Measurements from ENCODE around the gene CCNQ. TPM values are rescaled to one million over a fixed set of nuclear protein-coding genes. Genes with fewer than 3 reads are reported as not detected.

The CCNQ gene
- total and polyA plus RNA-seq, 12 donors = 16.9 to 132 (median 22.9) TPM

DNA sequence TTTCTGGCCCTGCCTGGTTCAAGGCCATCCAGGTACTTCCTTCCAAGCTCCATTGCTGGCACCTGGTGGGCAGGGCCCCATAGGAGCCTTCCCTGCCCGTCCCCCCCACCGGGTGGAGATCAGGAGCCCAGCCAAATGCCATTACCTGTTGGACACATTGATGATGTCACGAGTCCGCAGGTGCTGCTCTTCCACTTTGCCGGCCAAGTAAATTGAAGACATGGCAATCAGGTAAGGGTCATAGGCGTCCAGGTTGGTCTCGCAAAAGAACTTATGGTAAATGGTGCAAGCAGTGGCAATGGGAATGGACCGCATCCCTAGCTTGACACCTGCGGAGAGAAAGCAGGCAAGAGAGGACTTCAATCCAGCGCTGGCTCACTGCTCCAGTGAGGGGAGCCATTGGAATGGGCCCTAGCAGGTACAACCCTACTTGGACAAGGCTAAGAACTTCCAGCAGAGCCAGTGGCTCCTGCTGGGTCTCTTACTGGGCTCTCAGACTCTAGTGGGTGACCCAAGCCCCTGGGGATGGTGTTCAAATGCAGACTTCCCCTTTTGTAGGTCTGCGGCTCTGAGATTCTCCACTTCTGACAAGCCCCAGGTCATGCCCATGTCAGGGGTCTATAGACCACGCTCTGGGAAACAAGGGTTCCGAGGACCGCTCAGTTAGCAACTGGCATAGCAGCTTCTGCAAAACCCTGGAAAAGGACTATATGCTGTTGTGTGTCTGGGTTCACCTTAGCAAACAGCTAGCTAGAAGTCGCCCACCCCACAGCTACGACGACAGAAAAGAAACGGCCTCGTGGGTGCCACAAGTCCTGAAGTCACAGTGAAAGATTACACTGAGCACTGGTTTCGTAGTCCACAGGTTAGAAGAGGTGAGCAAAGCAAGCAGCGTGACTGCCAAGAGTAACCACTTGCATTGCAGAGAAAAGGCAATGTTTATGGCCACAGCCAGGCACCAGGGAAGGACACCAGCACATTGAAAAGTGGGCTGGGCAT lies 2.8 kb downstream of the CCNQ start:
- WGBS, 2 donors = 97 to 98% methylated on average over 21 of the region's 21 CpGs
- intact Hi-C loops (cut with DNase I) = loop anchor here in 1 of 10 donors (5.0 kb wide), 1 partner anchor 111 kb away; no protein-coding TSS in a partner anchor
- Histone ChIP-seq H3K4me1 (peaks cover 0 to 25% (median 10%) of the 10 kb centered on the region in 9 donors), H3K9me3 (no peaks in the 10 kb centered on the region), H3K27ac (no peak overlapping the region), H3K36me3 (peaks cover 0 to 45% (median 0%) of the 10 kb centered on the region in 9 donors), H3K27me3 (no peaks in the 10 kb centered on the region), H3K4me3 (no peak overlapping the region)
- TF ChIP-seq, protein P1, sequence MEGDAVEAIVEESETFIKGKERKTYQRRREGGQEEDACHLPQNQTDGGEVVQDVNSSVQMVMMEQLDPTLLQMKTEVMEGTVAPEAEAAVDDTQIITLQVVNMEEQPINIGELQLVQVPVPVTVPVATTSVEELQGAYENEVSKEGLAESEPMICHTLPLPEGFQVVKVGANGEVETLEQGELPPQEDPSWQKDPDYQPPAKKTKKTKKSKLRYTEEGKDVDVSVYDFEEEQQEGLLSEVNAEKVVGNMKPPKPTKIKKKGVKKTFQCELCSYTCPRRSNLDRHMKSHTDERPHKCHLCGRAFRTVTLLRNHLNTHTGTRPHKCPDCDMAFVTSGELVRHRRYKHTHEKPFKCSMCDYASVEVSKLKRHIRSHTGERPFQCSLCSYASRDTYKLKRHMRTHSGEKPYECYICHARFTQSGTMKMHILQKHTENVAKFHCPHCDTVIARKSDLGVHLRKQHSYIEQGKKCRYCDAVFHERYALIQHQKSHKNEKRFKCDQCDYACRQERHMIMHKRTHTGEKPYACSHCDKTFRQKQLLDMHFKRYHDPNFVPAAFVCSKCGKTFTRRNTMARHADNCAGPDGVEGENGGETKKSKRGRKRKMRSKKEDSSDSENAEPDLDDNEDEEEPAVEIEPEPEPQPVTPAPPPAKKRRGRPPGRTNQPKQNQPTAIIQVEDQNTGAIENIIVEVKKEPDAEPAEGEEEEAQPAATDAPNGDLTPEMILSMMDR (IDR thresholded peaks at IDR 0.05) = no peak
- no peak for DNase-seq
- ATAC-seq = no peak

DNA sequence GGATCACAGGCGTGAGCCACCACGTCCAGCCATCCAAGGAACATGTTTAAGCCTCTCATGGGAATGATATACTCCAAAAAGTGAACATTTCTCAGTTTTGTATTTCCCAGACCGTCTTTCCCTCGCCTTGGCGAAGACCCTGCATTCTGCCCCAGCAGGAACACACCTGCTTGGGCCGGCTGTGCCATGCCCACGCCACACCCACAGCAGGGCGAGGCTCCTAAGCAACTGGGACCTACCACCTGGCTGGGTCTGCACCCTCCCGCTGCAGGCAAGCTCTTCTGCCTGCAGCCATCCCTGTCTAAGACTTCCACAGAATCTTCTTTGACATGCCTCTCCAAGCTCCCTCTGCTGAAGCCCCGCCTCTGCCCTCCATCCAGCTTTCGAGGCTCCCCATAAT lies 3.6 kb downstream of the CCNQ start:
- intact Hi-C loops (cut with DNase I) = loop anchor here in 1 of 10 donors (5.0 kb wide), 1 partner anchor 112 kb away; no protein-coding TSS in a partner anchor
- WGBS, 2 donors = 93 to 100% methylated on average over 11 of the region's 11 CpGs

DNA sequence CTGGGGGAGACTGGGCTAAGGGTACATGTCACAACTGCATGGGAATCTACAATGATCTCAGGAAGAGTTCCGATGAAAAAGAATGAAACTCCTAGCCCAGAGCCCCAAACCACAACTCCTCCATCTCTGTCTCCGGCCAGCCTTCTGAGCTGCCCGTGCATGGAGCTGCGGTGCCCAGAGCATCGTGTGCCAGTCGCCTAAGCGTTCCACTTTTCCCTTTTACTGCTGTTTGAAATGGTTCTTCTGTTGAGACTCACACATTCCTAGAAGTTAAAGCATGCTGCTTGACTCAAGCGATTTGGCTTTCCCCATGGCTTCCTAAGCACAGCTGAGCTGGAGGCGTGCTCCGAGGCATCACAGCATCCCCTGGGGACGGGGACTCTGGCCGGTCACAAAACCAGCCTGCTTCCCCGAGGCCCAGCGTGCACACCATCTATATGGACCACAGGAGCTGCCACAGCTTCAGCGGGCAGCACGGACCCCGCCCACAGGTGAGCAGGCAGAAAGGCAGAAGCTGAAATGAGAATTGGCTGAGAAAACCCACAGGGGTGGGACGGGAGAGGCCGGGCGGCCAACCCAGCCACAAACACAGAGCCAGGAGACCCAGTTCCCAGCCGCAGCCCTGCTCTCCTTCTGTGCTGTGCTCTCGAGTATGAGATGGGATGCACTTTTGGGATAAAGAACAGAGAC lies 5.0 kb downstream of the CCNQ start:
- no peak overlapping the region for H3K4me3 ChIP-seq
- H3K4me1 ChIP-seq = peaks cover 0 to 16% (median 4%) of the 10 kb centered on the region in 9 donors
- no peaks in the 10 kb centered on the region for H3K9me3 ChIP-seq
- intact Hi-C loops (cut with DNase I) = no loop called here
- H3K27ac ChIP-seq = peak overlapping the region in 5 of 10 donors; percentile 10 to 64 (median 31)
- no peak for DNase-seq
- no peak for ATAC-seq
- peaks cover 0 to 59% (median 0%) of the 10 kb centered on the region in 9 donors for H3K36me3 ChIP-seq
- WGBS, 2 donors = 91% methylated on average over 22 of the region's 22 CpGs
- TF ChIP-seq, protein P1 (IDR thresholded peaks at IDR 0.05) = no peak
- peaks cover 0 to 7% (median 0%) of the 10 kb centered on the region in 7 donors for H3K27me3 ChIP-seq

More for the DNA sequence above, 3.6 kb downstream of the CCNQ start:
- TF ChIP-seq, protein P1 (IDR thresholded peaks at IDR 0.05) = no peak
- DNase-seq (no peak), ATAC-seq (no peak)
- peaks cover 0 to 52% (median 0%) of the 10 kb centered on the region in 9 donors for H3K36me3 ChIP-seq
- no peaks in the 10 kb centered on the region for H3K27me3 ChIP-seq
- H3K9me3 ChIP-seq = no peaks in the 10 kb centered on the region
- no peak overlapping the region for H3K4me3 ChIP-seq
- H3K27ac ChIP-seq = peak overlapping the region in 2 of 10 donors; percentile 30 to 49
- H3K4me1 ChIP-seq = peaks cover 0 to 21% (median 5%) of the 10 kb centered on the region in 9 donors

Measured in heart right ventricle (tissue), 16 donors.